ENCODE measurements around the gene FGFR4.
"Not testable (repeated sequence)": the region's sequence is repeated elsewhere in the genome, so short reads cannot be mapped to it uniquely, and the experiment has no call there.

FGFR4 gene

GRCh38 chr5:177045631-177046030 lies 41.1 kb upstream of the FGFR4 start:
- no peak for TF ChIP-seq CTCF (conservative IDR thresholded peaks at IDR 0.05)
- no peak overlapping the region for H3K27ac ChIP-seq

GRCh38 chr5:177048531-177048930 lies 38.2 kb upstream of the FGFR4 start:
- not testable (repeated sequence) for H3K27ac ChIP-seq

DNA sequence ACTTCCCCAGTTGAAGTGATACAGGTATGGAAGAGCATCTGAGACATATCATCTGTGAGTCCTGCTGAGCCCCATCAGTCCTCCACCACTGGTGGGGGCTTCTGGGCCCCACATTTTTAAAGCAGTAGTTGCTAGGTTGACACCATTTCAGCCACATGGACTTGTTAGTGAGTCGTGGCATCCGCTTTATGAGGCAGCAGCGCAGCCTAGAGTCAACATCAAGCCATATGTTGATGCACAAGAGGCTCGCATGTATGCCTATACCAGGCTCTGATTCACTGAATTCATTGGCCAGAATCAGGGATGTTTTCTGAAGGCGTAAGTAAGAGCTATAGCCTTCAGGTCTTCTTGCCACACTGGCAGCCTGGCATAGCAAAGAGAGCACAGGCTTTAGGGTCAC lies 37.4 kb upstream of the FGFR4 start:
- TF ChIP-seq CTCF (conservative IDR thresholded peaks at IDR 0.05) = no peak
- H3K27ac ChIP-seq = no peak overlapping the region

DNA sequence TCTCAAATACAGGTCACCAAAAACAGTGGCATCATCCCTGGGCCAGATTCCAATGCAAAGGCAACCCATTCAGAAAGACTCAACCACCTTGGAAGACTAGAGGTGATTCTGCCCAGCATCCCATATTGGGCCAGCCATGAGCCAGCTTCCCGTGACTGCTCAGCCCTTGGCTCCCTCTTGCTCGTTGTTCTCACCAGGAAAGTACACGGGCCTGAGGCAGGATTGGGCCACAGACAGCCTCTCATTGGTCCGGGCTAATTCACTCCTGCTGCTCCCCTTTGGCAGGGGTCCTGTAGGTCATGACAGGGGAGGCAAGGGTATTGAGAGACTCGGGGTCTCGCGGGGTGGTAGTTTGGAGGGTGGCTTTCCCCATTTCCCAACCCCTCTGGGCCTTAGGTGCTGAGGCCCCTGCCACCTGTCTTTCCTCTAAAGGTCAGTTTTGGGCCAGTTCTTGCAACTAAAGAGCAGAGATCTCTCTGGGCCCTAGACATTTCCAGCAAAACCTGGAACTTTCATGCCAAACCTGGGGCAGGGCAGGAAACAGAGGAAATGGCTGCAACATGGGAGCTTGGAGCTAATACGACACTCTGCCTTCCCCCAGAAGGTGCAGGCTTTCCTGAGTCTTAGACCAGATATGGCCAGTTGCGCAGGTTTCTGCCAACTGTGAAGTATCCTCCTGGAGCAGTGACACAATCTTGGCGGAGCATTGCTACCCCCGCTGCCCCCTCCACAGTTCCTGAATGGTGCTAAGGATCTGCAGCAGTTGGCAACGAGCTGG lies 22.0 kb upstream of the FGFR4 start:
- H3K27ac ChIP-seq = no peak overlapping the region
- TF ChIP-seq CTCF (conservative IDR thresholded peaks at IDR 0.05) = no peak

- no peak for TF ChIP-seq CTCF (conservative IDR thresholded peaks at IDR 0.05)
- H3K27ac ChIP-seq = no peak overlapping the region
Observed at GRCh38 chr5:177065491-177065890, 21.2 kb upstream of the FGFR4 start.

DNA sequence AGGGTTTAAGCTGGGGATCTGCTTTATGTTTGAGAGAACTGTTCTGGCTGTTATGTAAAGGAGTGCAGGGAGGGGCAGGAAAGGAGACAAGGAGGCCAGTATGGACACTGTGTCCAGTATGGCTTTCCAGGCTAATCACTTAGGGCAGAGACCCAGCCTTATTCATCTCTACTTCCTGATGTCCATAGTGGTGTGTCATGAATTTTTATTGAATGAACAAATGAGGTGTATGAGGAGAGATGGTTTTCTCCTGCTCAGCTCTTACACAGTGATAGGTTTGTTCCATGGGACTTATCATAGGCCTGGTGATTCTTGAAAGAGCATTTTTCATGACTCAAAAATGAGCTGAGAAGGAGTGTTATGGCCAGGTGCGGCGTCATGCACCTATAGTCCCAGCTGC lies 20.5 kb upstream of the FGFR4 start:
- no peak for TF ChIP-seq CTCF (conservative IDR thresholded peaks at IDR 0.05)

DNA sequence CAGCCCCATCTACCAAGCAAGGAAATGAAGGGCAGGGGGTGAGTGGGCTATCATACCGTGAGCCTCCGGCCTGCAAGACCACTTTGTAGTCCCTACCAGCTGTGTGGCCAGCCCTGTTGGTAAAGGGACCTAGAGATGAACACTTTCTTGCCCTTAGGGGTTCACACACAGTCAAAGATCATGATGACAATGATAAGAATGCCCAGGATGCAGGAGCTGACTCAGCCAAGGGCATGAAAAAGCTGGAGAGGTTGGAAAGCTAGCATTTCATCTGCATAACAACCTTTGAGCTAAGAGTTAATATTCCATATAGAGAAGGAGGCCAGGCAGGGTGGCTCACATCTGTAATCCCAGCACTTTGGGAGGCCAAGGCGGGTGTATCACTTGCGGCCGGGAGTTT lies 19.2 kb upstream of the FGFR4 start:
- no peak for TF ChIP-seq CTCF (conservative IDR thresholded peaks at IDR 0.05)
- H3K27ac ChIP-seq = no peak overlapping the region

More for the DNA sequence above, 20.5 kb upstream of the FGFR4 start:
- no peak overlapping the region for H3K27ac ChIP-seq

DNA sequence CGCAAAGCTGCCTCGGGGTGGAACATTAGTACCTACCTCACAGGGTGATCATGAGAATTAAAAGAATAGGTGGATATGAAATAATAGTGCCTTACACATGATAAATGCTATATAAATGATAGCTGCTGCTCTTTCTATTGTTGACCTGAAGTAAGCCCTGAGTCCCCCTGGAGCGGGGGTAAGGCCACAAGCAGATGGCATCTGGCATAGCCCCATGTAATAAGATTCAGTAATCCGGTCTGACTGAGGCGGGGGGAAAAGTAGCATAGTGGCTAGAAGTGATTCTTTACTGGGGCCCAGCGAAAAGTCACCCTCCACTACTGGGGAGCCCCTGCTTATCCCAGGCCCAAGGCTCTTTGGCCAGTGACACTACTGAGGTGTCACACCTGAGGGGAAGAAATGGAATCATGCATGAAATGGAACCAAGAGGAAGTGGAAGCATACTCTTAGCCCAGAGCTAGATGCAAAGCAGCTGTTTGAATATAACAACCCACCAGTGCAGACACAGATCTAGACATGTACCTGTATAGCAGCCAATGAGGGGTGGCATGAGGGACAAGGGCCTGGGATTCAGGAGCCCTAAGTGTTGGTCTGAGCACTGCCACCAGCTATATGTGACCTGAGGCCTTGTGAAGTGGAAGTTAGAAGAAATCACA lies 16.1 kb upstream of the FGFR4 start:
- no peak for TF ChIP-seq CTCF (conservative IDR thresholded peaks at IDR 0.05)
- no peak overlapping the region for H3K27ac ChIP-seq
